OCI-LY7 (cell line): ENCODE results near the gene UQCR10. TPM values are rescaled to one million over a fixed set of nuclear protein-coding genes. Genes with fewer than 3 reads are reported as not detected.

Experiments
- BruUV-seq: library from RNA; stranded (reverse); fragments of 400-500 nt; replicated peaks from 2 replicates; lab custom pipeline; 2021; lab: Mats Ljungman, UMichigan
- CTCF ChIA-PET: fragments of 300-600 bp; sonication (Branson Sonifier 250); formaldehyde crosslinking; loops from one replicate; lab custom pipeline; 2022; ENCODE audit warnings: antibody characterized with exemption; ENCODE audit not compliant: unreplicated experiment; lab: Charles Lee
- POLR2A ChIA-PET: fragments of 300-600 bp; sonication (Branson Sonifier 250); formaldehyde crosslinking; loops from one replicate; lab custom pipeline; 2022; ENCODE audit warnings: antibody characterized with exemption; lab: Charles Lee
- DNase-seq: peaks from one replicate; pipeline ENCODE4 v3.0.0-alpha.2; 2015; ENCODE audit warnings: low spot score
- H2AFZ ChIP-seq: fragments of 200-600 bp; sonication (generic), shearing (Covaris generic); 2 replicates; pipeline ENCODE4 v1.6.1; 2014; ENCODE audit warnings: mild to moderate bottlenecking, antibody characterized with exemption, low read length, moderate library complexity
- H3K27ac ChIP-seq: fragments of 200-600 bp; sonication (generic); 2 replicates; pipeline ENCODE4 v1.5.1; 2014; ENCODE audit warnings: mixed run types, low read depth, mild to moderate bottlenecking, moderate library complexity, low read length, inconsistent platforms; ENCODE audit not compliant: poor library complexity, severe bottlenecking
- H3K36me3 ChIP-seq: fragments of 200-600 bp; sonication (generic); 2 replicates; pipeline ENCODE4 v1.6.1; 2014; ENCODE audit warnings: mild to moderate bottlenecking, antibody characterized with exemption, low read length, moderate library complexity, mixed read lengths; ENCODE audit not compliant: insufficient read depth
- H3K4me1 ChIP-seq: fragments of 200-600 bp; sonication (generic); 2 replicates; pipeline ENCODE4 v1.5.1; 2014; ENCODE audit warnings: mild to moderate bottlenecking, low read length; ENCODE audit not compliant: insufficient read depth, poor library complexity, severe bottlenecking
- H3K4me2 ChIP-seq: fragments of 200-600 bp; sonication (generic); 2 replicates; pipeline ENCODE4 v1.6.1; 2014; ENCODE audit warnings: mild to moderate bottlenecking, low read length
- H3K4me3 ChIP-seq: fragments of 200-600 bp; sonication (generic); 2 replicates; pipeline ENCODE4 v1.5.1; 2014; ENCODE audit warnings: mild to moderate bottlenecking, low read depth, low read length; ENCODE audit not compliant: poor library complexity, severe bottlenecking
- H3K79me2 ChIP-seq: fragments of 200-600 bp; sonication (generic); 2 replicates; pipeline ENCODE4 v1.6.1; 2016; ENCODE audit warnings: low read depth, mild to moderate bottlenecking, low read length, moderate library complexity, mixed read lengths; ENCODE audit not compliant: insufficient read depth
- H3K9me2 ChIP-seq: fragments of 200-600 bp; sonication (generic); 2 replicates; pipeline ENCODE4 v1.6.1; 2016; ENCODE audit warnings: mild to moderate bottlenecking, low read length, mixed read lengths; ENCODE audit not compliant: insufficient read depth
- H3K9me3 ChIP-seq: fragments of 200-600 bp; sonication (generic); 2 replicates; pipeline ENCODE4 v1.6.1; 2014; ENCODE audit warnings: mild to moderate bottlenecking, mixed run types, low read length, mixed read lengths
- H4K20me1 ChIP-seq: fragments of 200-600 bp; sonication (generic); 2 replicates; pipeline ENCODE4 v1.6.1; 2014; ENCODE audit warnings: mild to moderate bottlenecking, antibody characterized with exemption, low read length, moderate library complexity, mixed read lengths; ENCODE audit not compliant: insufficient read depth
- EZH2phosphoT487 ChIP-seq: fragments of 200-600 bp; sonication (generic); IDR thresholded peaks from 2 replicates; pipeline ENCODE4 v1.6.1; 2018; ENCODE audit warnings: low read depth, borderline replicate concordance, mild to moderate bottlenecking, mixed run types, antibody characterized with exemption, low read length, moderate library complexity, mixed read lengths
- intact Hi-C: fragments of 100-400 bp; cut with micrococcal nuclease; formaldehyde crosslinking; loops from one replicate; pipeline ENCODE4 v1.10.0; 2022; ENCODE audit not compliant: unreplicated experiment
- total RNA-seq, 2 experiments: library from RNA; depleted of rRNA in 1 of 2; stranded (reverse); fragments of >200 nt in 1 of 2; shearing (Covaris generic) in 1 of 2; gene quantifications; 2 replicates each; pipeline ENCODE4 v1.2.3, GENCODE V29; 2014 to 2022
- TF ChIP-seq, protein P1 (sequence below): fragments of 200-600 bp; sonication (generic); conservative IDR thresholded peaks from 2 replicates; pipeline ENCODE4 v1.5.1; 2014; ENCODE audit warnings: mild to moderate bottlenecking, antibody characterized with exemption, low read length, moderate library complexity, mixed read lengths

The UQCR10 gene
- total RNA-seq, 2 experiments from 2014 or later: 104 to 108 TPM

DNA sequence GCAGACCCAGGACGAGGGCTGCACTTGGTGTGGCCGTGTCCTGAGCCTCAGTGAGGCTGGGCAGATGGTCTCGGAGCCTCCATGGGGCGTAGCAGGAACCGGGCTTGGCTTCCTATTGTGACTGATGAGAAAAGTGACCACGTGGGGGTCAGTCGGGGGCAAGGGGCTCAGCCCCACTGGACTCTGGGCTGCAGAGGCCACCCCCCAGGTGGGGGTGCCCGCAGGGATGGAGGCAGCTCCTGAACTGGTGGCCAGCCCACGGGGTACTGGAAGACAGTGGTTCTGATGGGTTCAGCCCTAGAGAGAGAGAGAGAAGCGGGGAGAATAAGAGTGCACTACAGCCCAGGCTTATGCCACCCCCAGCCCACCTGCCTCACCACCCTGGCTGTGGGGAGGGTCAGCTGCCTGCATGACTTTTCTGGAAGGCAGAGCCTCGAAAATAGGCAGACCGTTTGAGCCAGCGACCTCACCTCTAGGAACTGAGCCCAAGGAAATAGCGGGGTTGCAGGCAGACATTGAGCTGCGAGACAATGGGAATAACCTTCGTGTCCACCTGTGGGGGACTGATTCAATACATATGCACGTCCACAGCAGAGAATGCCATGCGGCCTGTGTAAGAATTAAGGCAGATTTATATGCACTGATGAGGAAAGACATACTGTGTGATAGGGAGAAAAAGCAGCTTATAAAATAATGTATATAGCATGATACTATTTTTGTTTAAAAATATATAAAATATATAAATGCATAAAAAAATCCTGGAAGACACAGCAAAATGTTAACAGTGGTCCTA lies 35.9 kb upstream of the UQCR10 start:
- no peak overlapping the region for H3K4me2 ChIP-seq
- H3K79me2 ChIP-seq: no peaks in the 10 kb centered on the region
- no peaks in the 10 kb centered on the region for H3K4me1 ChIP-seq
- H2AFZ ChIP-seq: no peak overlapping the region
- ChIA-PET POLR2A (no interaction called here), CTCF (no interaction called here)
- no peak overlapping the region for H3K4me3 ChIP-seq
- no peak for DNase-seq
- H3K9me2 ChIP-seq: no peaks in the 10 kb centered on the region
- BruUV-seq: no TSS peak
- no peaks in the 10 kb centered on the region for H4K20me1 ChIP-seq
- intact Hi-C loops: no loop called here
- no peaks in the 10 kb centered on the region for H3K9me3 ChIP-seq
- no peak for TF ChIP-seq EZH2phosphoT487
- TF ChIP-seq, protein P1, sequence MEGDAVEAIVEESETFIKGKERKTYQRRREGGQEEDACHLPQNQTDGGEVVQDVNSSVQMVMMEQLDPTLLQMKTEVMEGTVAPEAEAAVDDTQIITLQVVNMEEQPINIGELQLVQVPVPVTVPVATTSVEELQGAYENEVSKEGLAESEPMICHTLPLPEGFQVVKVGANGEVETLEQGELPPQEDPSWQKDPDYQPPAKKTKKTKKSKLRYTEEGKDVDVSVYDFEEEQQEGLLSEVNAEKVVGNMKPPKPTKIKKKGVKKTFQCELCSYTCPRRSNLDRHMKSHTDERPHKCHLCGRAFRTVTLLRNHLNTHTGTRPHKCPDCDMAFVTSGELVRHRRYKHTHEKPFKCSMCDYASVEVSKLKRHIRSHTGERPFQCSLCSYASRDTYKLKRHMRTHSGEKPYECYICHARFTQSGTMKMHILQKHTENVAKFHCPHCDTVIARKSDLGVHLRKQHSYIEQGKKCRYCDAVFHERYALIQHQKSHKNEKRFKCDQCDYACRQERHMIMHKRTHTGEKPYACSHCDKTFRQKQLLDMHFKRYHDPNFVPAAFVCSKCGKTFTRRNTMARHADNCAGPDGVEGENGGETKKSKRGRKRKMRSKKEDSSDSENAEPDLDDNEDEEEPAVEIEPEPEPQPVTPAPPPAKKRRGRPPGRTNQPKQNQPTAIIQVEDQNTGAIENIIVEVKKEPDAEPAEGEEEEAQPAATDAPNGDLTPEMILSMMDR: no peak
- H3K27ac ChIP-seq: no peak overlapping the region
- no peaks in the 10 kb centered on the region for H3K36me3 ChIP-seq

DNA sequence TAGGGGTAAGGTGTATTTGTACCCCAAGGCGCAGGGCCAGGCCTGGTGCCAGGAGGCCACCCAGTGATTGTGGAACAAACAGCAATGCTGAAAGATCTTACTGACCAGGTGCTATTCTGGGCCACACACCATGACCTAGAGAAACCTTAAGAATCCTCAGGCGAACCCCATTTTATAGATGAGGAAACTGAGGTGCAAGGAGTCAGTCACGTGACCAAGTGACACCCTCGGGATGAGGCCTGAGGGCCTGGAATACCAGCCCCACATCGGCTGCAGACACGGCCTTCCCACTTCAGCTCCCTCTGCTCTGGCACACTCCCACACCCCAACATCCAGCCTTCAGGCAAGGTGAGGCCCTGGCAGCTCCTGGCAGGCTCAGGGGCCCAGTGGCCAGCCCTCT lies 34.3 kb upstream of the UQCR10 start:
- POLR2A ChIA-PET: no interaction called here
- TF ChIP-seq, protein P1: no peak
- TF ChIP-seq EZH2phosphoT487: no peak
- no peak overlapping the region for H3K4me3 ChIP-seq
- BruUV-seq: no TSS peak
- CTCF ChIA-PET: no interaction called here
- no peak for DNase-seq
- H3K9me2 ChIP-seq: no peaks in the 10 kb centered on the region
- H3K36me3 ChIP-seq: no peaks in the 10 kb centered on the region
- H4K20me1 ChIP-seq: no peaks in the 10 kb centered on the region
- no peaks in the 10 kb centered on the region for H3K9me3 ChIP-seq
- H3K27ac ChIP-seq: no peak overlapping the region
- H3K4me1 ChIP-seq: no peaks in the 10 kb centered on the region
- intact Hi-C loops: no loop called here
- H2AFZ ChIP-seq: no peak overlapping the region
- no peaks in the 10 kb centered on the region for H3K79me2 ChIP-seq
- no peak overlapping the region for H3K4me2 ChIP-seq

DNA sequence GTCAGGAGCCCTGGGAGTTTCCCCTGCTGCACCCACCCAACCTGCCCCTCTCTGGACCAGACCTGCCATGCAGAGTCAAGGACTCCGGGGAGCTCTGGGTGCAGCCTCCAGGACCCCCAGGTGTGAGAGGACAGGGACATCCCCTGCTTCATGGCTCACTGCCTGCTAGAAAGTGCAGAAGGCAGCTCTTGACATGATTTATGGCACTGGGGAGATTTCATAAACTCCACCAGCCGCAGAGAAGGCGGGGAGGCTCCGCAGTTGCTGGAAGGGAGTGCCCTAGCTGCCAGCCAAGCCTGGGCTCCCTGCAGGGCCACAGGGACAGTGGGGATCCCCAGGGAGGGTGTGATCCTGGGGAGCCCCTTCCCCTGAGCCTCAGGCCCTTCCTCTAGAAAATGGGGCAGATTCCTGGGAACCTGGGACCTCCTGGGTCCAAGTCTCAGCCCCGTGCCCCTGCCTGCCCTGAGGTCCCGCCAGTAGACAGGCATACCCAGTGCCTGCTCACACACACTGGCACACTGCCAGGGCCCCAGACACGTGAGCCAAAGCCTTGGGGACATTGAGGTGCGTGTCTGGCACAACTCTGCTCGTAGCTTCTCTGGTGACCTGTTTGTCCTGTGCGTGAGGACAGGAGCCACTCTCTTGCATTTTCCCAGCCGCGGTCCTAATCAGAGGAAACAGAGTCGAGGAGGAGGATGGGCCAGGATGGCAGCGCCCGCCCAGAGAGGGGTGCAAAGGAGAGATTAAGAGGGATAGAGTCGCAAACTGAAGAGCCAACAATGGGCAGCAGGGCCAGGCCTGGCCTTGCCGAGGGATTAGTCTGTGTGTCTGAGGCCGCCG lies 33.6 kb upstream of the UQCR10 start:
- no peak for DNase-seq
- no peaks in the 10 kb centered on the region for H4K20me1 ChIP-seq
- no TSS peak for BruUV-seq
- CTCF ChIA-PET: no interaction called here
- intact Hi-C loops: no loop called here
- TF ChIP-seq, protein P1: no peak
- TF ChIP-seq EZH2phosphoT487: no peak
- H3K79me2 ChIP-seq: no peaks in the 10 kb centered on the region
- H3K9me3 ChIP-seq: no peaks in the 10 kb centered on the region
- H3K4me1 ChIP-seq: no peaks in the 10 kb centered on the region
- POLR2A ChIA-PET: no interaction called here
- no peak overlapping the region for H3K27ac ChIP-seq
- no peak overlapping the region for H3K4me3 ChIP-seq
- no peaks in the 10 kb centered on the region for H3K36me3 ChIP-seq
- H2AFZ ChIP-seq: no peak overlapping the region
- no peaks in the 10 kb centered on the region for H3K9me2 ChIP-seq
- no peak overlapping the region for H3K4me2 ChIP-seq
